GM23248 (cell line): ENCODE data around the gene ATP8B2.

Experiments
- EZH2 ChIP-seq: fragments of 200-600 bp; sonication (generic); IDR thresholded peaks from 2 replicates; pipeline ENCODE4 v1.6.1; 2018; ENCODE audit warnings: antibody characterized with exemption, mild to moderate bottlenecking; ENCODE audit not compliant: insufficient read depth, poor library complexity, severe bottlenecking
- EZH2phosphoT487 ChIP-seq: fragments of 200-600 bp; sonication (generic); IDR thresholded peaks from 2 replicates; pipeline ENCODE4 v1.6.1; 2018; ENCODE audit warnings: antibody characterized with exemption, moderate library complexity, mild to moderate bottlenecking, low read depth; ENCODE audit not compliant: insufficient read depth

GRCh38 chr1:154349121-154349520 lies 23.8 kb downstream of the ATP8B2 start:
- no peak for TF ChIP-seq EZH2
- no peak for TF ChIP-seq EZH2phosphoT487
